CD4-positive, alpha-beta T cell treated with Interleukin-17A for 4 hours (primary cell): ENCODE measurements around the gene PLCXD1.
"Not testable (repeated sequence)": the region's sequence is repeated elsewhere in the genome, so short reads cannot be mapped to it uniquely, and the experiment has no call there.

Experiments
- DNase-seq: peaks from one replicate; pipeline ENCODE4 v3.0.0-alpha.2; 2020; ENCODE audit warnings: mixed read lengths

The PLCXD1 gene

GRCh38 chrX:281166-281999 is at the start of gene PLCXD1:
PLCXD1 (plus strand) TSS chrX:281381; CDS start chrX:284188, 2,807 bp downstream.
- peak; percentile 38 for DNase-seq

DNA sequence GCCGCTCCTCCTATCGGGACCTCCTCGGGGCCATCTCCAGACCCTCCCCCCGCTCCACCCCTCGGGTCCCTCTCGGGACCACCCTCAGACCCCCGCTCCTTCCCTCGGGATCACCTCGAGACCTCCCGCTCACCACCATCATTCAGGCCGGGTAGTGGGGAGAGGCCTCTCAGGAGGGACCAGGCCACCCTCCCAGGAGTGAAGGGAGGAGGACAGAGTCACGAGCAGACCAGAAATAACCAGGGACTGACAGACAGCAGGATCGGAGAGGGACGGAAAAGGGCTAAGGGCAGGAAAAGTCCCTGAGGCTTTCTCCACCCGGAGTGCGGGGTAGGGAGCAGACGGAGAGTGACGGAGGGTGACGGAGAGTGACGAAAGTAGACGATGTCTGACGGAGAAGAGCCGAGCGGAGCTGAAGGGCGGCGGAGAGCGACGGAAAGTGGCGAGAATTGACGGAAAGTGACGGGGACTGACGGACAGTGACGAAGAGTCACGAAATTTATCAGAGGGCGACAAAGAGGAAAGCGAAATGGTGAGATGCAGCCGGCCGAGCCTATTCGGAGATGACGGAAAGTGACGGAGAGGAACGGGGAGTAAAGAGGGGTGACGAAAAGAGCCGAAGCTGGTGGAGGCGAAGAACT is 49.4 kb upstream of the PLCXD1 start:
- DNase-seq, result not testable (repeated sequence)

DNA sequence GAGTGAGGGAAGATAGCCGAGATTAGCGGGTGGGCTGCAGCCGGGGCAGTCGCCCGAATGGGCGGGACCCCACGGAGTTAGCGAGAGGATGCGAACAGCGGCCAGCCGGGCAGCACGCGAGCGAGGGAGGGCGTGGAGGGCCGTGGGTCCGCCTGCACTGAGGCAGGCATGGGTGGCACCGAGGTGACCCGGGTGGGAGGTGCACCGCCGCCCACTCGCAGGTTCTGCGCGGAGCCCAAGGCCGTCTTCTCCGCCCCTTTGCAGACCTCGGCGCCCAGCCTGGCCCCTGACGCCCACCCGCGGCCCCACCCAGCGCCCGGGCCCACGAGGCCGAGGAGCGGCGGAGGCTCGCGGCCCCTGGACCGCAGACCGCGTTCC is 48.9 kb upstream of the PLCXD1 start:
- DNase-seq, result not testable (repeated sequence)

DNA sequence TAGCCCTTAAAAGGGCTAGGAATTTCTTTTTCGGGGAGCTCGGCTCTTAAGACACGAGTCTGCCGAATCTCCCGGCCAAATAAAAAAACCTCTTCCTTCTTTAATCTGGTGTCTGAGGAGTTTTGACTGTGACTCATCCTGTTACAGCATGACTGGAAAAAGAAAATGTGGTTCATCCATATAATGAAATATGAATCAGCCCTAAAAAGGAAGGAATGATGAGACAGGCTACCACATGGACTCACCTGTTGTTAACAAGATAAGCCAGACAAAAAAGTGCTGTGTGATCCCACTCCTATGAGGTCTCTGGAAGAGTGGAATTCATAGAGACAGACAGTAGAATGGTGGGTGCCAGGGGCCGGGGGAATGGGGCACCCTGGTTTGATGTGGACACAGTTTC is 45.0 kb upstream of the PLCXD1 start:
- DNase-seq, result not testable (repeated sequence)

GRCh38 chrX:250965-251364 is 30.2 kb upstream of the PLCXD1 start:
- peak; percentile 49 for DNase-seq

GRCh38 chrX:251396-252243 is 29.6 kb upstream of the PLCXD1 start:
- DNase-seq, result not testable (repeated sequence)

- no peak for DNase-seq
Measured at GRCh38 chrX:252244-252956, 28.8 kb upstream of the PLCXD1 start.

DNA sequence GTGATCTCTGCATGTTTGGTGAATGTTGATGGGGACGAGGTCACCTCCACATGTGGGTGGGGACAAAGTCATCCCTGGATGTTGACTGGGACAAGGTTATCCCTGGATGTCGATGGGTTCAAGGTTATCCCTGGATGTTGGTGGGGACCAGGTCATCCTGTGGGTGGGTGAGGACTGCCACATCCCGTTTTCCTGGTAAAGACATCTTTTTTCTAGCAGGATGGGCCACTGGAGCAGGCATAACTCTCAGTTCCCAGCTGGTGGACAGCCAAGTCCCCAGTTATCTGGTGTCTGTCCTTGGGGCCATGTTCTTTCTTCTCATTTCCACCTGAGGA is 28.3 kb upstream of the PLCXD1 start:
- DNase-seq, result no peak

- DNase-seq, result no peak
Measured at GRCh38 chrX:253451-254297, 27.5 kb upstream of the PLCXD1 start.

DNA sequence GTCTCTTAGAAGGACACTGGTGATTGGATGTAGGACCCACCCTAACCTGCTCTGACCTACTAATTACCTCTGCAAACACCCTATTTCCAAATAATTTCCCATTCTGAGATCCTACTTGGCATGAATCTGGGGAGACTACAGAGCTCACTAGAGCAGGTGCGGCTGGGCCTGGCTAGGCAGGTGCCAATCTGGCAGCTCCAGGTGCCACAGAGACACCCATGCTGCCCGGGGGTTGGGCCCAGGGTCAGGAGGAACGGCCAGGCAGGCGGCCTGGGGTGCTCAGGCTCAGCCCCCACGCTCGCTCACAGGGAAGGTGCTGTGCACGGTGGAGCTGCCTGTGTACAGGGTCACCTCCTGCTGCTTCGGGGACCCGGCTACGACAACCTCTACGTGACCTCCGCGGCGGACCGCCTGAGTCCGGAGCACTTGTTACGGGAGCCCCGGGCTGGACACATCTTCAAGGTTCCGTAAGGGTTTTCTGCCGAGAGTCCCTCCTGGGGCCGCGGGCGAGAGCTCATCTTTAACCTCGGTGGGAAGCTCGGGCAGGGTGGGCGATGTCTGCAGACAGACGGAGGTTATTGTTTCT is 26.5 kb upstream of the PLCXD1 start:
- DNase-seq, result no peak

DNA sequence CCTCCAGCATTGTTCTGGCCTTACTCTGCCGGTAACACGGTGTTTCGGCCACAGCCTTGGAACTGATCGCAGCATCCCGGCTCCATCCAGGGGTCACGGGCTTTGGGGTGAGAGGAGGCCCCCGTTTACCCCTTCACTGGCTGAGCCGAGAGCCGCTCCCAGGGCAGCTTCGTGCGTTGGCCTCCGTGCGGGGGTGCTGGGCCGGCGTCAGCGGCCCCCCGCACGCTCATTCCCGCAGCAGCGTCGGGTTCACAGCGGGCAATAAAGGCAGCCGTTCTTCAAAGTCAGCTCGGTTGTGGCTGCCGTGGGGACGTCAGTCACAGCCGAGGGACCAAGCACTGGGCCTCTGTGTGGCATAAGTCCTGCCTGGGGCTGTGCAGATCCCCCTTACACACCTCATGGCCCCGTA is 25.3 kb upstream of the PLCXD1 start:
- DNase-seq, result no peak

DNA sequence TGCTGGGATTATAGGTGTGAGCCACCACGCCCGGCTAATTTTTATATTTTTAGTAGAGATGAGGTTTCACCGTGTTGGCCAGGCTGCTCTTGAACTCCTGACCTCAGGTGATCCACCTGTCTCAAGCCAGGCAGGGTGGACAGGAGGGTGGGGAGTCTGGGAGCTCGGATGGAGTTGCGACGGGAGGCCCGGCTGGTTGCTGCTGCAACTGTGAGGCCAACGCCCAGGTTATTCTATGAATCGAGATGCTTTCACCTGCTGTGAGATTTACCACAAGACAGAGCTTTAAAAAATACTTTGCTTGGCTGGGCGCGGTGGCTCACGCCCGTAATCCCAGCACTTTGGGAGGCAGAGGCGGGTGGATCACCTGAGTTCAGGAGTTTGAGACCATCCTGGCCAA is 24.1 kb upstream of the PLCXD1 start:
- DNase-seq, result not testable (repeated sequence)

- no peak for DNase-seq
Measured at GRCh38 chrX:257681-258289, 23.4 kb upstream of the PLCXD1 start.

DNA sequence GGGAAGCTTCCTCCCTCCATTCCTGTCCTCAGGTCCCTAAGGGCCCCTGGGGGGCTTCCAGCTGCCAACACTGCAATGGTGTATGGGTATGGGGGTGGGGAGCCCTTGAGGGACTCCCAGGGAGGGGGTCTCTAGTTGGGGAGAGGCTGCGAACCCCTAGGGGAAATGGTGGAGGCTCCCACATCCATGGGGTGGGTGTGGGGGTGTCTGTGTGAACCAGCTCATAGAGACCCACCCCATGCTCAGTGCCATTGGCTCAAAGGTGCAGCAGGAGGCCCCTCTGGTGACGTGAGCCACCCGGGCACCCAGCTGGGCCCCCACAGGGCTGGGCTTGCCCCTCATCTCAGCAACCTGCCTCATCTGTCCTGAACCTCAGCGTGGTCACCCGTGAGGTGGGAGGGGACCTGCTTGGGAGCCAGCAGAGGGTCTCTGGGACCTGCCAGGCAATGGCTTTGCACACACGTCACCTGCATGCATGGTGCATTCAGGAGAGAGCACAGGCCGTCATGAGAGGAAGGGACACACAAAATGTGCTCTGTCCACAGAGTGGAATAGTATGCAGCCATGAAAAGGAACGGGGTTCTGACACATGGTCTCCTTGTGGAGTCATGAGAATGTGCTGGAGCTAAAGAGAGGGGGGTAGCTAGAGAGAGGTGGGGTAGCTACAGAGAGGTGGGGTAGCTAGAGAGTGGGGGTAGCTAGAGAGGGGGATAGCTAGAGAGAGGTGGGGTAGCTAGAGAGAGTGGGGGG is 22.7 kb upstream of the PLCXD1 start:
- DNase-seq, result no peak

- peak; percentile 39 for DNase-seq
Measured at GRCh38 chrX:259692-260355, 21.4 kb upstream of the PLCXD1 start.

GRCh38 chrX:261167-261918 is 19.8 kb upstream of the PLCXD1 start:
- no peak for DNase-seq

- DNase-seq, result no peak
Measured at GRCh38 chrX:261919-262352, 19.2 kb upstream of the PLCXD1 start.

- no peak for DNase-seq
Measured at GRCh38 chrX:262381-262909, 18.7 kb upstream of the PLCXD1 start.

- not testable (repeated sequence) for DNase-seq
Measured at GRCh38 chrX:264006-264405, 17.2 kb upstream of the PLCXD1 start.
